Spleen (tissue), 7 donors: ENCODE measurements around the gene SLC40A1.

Experiments used
- CTCF ChIP-seq, 11 experiments: fragments of 200-600 bp in 7 of 11; fragments of 450-650 bp in 4 of 11; sonication (generic) in 4 of 11; IDR thresholded peaks in 8 of 11; conservative IDR thresholded peaks in 3 of 11; 1 replicate in 7 of 11; 2 replicates in 4 of 11; pipeline versions ENCODE4 v1.4.0 to v1.8.0; 2016 to 2021; ENCODE audit warnings: antibody characterized with exemption in 11 of 11, inconsistent platforms in 4 of 11, mild to moderate bottlenecking in 1 of 11
- POLR2A ChIP-seq, 3 donors: fragments of 450-650 bp; IDR thresholded peaks; one replicate each; pipeline ENCODE4 v1.5.1; 2017; ENCODE audit warnings: antibody characterized with exemption in 3 of 3, mild to moderate bottlenecking in 1 of 3
- donor health status: DM: no; HTN: no; CAD: no; lungs with moderate emphysema.
- donor health status: DM: no; HTN: no; CAD: no.
- donor health status: DM: no; HTN: no; CAD: no.

- TF ChIP-seq POLR2A (IDR thresholded peaks at IDR 0.05): no peak
- no peak for TF ChIP-seq CTCF (IDR thresholded peaks at IDR 0.05 in 8 of 11, conservative IDR thresholded peaks at IDR 0.05 in 3 of 11)
Measured at GRCh38 chr2:189582809-189583192, 2.2 kb upstream of the SLC40A1 start.
